Panc1 (cell line): ENCODE data around the gene LIPC. TPM values are rescaled to one million over a fixed set of nuclear protein-coding genes. Genes with fewer than 3 reads are reported as not detected.

Experiments used
- ATAC-seq: fragments of 200-7000 bp; cut with Tn5 transposase; 2 replicates; pipeline ENCODE4 v1.9.1; 2020; ENCODE audit warnings: mild to moderate bottlenecking, moderate library complexity
- BruUV-seq: library from RNA; stranded (reverse); fragments of 400-500 nt; replicated peaks from 2 replicates; lab custom pipeline; 2021; lab: Mats Ljungman, UMichigan
- CTCF ChIA-PET: fragments of 300-600 bp; sonication (Branson Sonifier 250); formaldehyde crosslinking; loops from one replicate; lab custom pipeline; 2022; ENCODE audit warnings: antibody characterized with exemption; lab: Charles Lee
- POLR2A ChIA-PET: fragments of 300-600 bp; sonication (Branson Sonifier 250); formaldehyde crosslinking; loops from one replicate; lab custom pipeline; 2022; ENCODE audit warnings: antibody characterized with exemption; lab: Charles Lee
- DNase-seq: peaks from one replicate; pipeline ENCODE4 v3.0.0-alpha.2; 2010; ENCODE audit warnings: low read depth, low spot score
- H3K27ac ChIP-seq: 2 replicates; pipeline ENCODE4 v1.5.1; 2011; ENCODE audit warnings: mild to moderate bottlenecking, low read length, inconsistent platforms
- H3K27me3 ChIP-seq: fragments of 200-500 bp; sonication (Bioruptor generic); 2 replicates; pipeline ENCODE4 v1.6.0; 2014; ENCODE audit warnings: low read length, inconsistent platforms; ENCODE audit not compliant: control insufficient read depth, insufficient read depth
- H3K36me3 ChIP-seq: fragments of 200-500 bp; sonication (Bioruptor generic); 2 replicates; pipeline ENCODE4 v1.5.1; 2014; ENCODE audit warnings: inconsistent platforms, mild to moderate bottlenecking, low read length, moderate library complexity; ENCODE audit not compliant: control insufficient read depth, insufficient read depth
- H3K4me1 ChIP-seq: 2 replicates; pipeline ENCODE4 v1.5.1; 2011; ENCODE audit warnings: inconsistent platforms, mild to moderate bottlenecking, low read length, moderate library complexity; ENCODE audit not compliant: control insufficient read depth, insufficient read depth
- H3K4me3 ChIP-seq, 2 experiments: 2 replicates each; pipeline ENCODE4 v1.5.1; 2011 to 2012; ENCODE audit warnings: low read depth in 2 of 2, low read length in 2 of 2, mild to moderate bottlenecking in 2 of 2, inconsistent platforms in 1 of 2, moderate library complexity in 1 of 2
- H3K9me3 ChIP-seq: fragments of 200-500 bp; sonication (Bioruptor generic); 2 replicates; pipeline ENCODE4 v1.5.1; 2014; ENCODE audit warnings: low read depth, mild to moderate bottlenecking, inconsistent platforms, low read length, moderate library complexity; ENCODE audit not compliant: control insufficient read depth, insufficient read depth
- POLR2AphosphoS5 ChIP-seq: IDR thresholded peaks from 2 replicates; pipeline ENCODE4 v1.6.1; 2012; ENCODE audit warnings: mild to moderate bottlenecking, low read depth, low read length, moderate library complexity
- SIN3A ChIP-seq: IDR thresholded peaks from 2 replicates; pipeline ENCODE4 v1.6.1; 2012; ENCODE audit warnings: low read depth, mild to moderate bottlenecking, low read length, moderate library complexity, borderline replicate concordance; ENCODE audit not compliant: insufficient read depth
- TCF7L2 ChIP-seq: IDR thresholded peaks from 2 replicates; pipeline ENCODE4 v1.6.1; 2011; ENCODE audit warnings: mild to moderate bottlenecking, low read depth, low read length, inconsistent platforms
- in situ Hi-C: cut with HindIII; loops from 2 replicates; pipeline ENCODE4 v1.10.0; 2016; ENCODE audit warnings: low sequenced_read_pairs, low pct_unique_long_range_greater_than_20kb
- intact Hi-C: fragments of 100-400 bp; cut with micrococcal nuclease; formaldehyde crosslinking; loops from one replicate; pipeline ENCODE4 v1.10.0; 2022; ENCODE audit not compliant: unreplicated experiment
- total RNA-seq: library from RNA; stranded (reverse); gene quantifications from one replicate; pipeline ENCODE4 v1.2.1, GENCODE V29; 2021; ENCODE audit not compliant: unreplicated experiment
- TF ChIP-seq, protein P1 (sequence below): fragments of 450-650 bp; IDR thresholded peaks from 2 replicates; pipeline ENCODE4 v1.5.1; 2017; ENCODE audit warnings: mild to moderate bottlenecking
- TF ChIP-seq, protein P2 (sequence below), 2 experiments: IDR thresholded peaks; 2 replicates each; pipeline ENCODE4 v1.6.1; 2011 to 2012; ENCODE audit warnings: low read depth in 2 of 2, control low read depth in 1 of 2, low read length in 1 of 2, mild to moderate bottlenecking in 1 of 2, moderate library complexity in 1 of 2; ENCODE audit not compliant: insufficient read depth in 1 of 2

Gene LIPC
- total RNA-seq, 1 experiment from 2014 or later = not detected

DNA sequence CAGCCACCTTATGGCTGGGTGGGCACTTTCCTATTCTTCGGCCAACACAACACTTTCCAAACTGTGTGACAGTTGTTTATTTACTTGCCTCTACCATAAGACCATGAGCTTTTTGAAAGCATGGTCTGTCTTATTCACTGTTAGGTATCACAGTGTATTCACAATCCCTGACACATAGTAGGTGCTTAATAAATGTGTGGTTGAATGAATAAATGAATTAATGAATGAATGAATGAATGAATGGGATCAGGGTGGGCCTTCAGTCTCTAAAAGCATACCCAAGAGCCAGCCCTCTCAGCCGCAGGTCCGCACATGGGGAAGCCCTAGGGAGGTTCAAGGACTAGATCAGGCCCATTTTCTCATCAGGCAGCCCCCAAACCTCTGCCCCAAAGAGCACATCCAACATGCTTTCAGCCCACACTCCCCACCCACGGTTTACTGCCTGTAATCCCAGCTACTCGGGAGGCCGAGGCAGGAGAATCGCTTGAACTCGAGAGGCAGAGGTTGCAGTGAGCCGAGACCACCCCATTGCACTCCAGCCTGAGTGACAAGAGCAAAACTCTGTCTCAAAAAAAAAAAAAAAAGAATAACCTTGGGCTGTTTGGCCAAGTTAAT is 95.9 kb downstream of the LIPC start:
- DNase-seq (no peak), ATAC-seq (no peak)
- no peaks in the 10 kb centered on the region for H3K36me3 ChIP-seq
- TF ChIP-seq, protein P1, sequence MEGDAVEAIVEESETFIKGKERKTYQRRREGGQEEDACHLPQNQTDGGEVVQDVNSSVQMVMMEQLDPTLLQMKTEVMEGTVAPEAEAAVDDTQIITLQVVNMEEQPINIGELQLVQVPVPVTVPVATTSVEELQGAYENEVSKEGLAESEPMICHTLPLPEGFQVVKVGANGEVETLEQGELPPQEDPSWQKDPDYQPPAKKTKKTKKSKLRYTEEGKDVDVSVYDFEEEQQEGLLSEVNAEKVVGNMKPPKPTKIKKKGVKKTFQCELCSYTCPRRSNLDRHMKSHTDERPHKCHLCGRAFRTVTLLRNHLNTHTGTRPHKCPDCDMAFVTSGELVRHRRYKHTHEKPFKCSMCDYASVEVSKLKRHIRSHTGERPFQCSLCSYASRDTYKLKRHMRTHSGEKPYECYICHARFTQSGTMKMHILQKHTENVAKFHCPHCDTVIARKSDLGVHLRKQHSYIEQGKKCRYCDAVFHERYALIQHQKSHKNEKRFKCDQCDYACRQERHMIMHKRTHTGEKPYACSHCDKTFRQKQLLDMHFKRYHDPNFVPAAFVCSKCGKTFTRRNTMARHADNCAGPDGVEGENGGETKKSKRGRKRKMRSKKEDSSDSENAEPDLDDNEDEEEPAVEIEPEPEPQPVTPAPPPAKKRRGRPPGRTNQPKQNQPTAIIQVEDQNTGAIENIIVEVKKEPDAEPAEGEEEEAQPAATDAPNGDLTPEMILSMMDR = no peak
- TF ChIP-seq POLR2AphosphoS5 (no peak), TCF7L2 (no peak), SIN3A (no peak)
- TF ChIP-seq, protein P2, sequence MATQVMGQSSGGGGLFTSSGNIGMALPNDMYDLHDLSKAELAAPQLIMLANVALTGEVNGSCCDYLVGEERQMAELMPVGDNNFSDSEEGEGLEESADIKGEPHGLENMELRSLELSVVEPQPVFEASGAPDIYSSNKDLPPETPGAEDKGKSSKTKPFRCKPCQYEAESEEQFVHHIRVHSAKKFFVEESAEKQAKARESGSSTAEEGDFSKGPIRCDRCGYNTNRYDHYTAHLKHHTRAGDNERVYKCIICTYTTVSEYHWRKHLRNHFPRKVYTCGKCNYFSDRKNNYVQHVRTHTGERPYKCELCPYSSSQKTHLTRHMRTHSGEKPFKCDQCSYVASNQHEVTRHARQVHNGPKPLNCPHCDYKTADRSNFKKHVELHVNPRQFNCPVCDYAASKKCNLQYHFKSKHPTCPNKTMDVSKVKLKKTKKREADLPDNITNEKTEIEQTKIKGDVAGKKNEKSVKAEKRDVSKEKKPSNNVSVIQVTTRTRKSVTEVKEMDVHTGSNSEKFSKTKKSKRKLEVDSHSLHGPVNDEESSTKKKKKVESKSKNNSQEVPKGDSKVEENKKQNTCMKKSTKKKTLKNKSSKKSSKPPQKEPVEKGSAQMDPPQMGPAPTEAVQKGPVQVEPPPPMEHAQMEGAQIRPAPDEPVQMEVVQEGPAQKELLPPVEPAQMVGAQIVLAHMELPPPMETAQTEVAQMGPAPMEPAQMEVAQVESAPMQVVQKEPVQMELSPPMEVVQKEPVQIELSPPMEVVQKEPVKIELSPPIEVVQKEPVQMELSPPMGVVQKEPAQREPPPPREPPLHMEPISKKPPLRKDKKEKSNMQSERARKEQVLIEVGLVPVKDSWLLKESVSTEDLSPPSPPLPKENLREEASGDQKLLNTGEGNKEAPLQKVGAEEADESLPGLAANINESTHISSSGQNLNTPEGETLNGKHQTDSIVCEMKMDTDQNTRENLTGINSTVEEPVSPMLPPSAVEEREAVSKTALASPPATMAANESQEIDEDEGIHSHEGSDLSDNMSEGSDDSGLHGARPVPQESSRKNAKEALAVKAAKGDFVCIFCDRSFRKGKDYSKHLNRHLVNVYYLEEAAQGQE (IDR thresholded peaks at IDR 0.05; ENCODE audit: insufficient read depth in 1 of 2, low read depth in 2 of 2, low read length in 1 of 2) = no peak
- CTCF ChIA-PET = no interaction called here
- intact Hi-C loops (no loop called here), in situ Hi-C loops (no loop called here)
- H3K9me3 ChIP-seq = no peaks in the 10 kb centered on the region
- H3K27ac ChIP-seq = no peak overlapping the region
- no peaks in the 10 kb centered on the region for H3K4me1 ChIP-seq
- POLR2A ChIA-PET = no interaction called here
- H3K4me3 ChIP-seq = no peak overlapping the region
- BruUV-seq = no TSS peak
- H3K27me3 ChIP-seq = no peaks in the 10 kb centered on the region; the same call in 1 of the 2 replicates

DNA sequence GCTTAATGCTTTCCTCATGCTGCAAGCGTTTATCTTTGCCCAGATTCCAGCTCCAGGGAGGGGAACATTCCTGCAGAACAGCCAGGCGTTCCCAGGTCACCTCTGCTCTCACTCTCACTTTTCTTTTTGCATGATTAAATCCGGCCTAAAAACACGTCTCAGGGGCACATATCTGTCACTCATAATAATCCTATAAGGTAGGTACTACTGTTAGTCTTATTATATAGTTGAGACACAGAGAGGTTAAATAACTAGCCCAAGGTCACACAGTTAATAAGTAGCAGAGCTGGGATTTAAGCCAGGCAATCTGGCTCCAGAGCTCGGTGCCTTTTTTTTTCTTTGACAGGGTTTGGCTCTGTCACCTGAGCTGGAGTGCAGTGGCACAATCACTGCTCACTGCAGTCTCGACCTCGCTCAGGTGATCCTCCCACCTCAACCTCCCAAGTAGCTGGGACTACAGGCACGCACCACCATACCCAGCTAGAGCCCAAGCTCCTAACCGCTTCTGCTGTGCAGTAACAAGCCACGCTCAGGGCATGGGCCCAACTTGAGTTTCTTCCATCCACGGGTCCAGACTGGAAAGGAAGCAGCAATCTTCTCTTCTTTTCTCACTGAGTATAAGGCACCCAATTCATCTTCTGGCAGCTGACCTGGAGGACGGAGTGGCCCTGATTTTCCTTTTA is 96.5 kb downstream of the LIPC start:
- DNase-seq = no peak
- Histone ChIP-seq H3K4me3 (no peak overlapping the region), H3K9me3 (no peaks in the 10 kb centered on the region), H3K36me3 (no peaks in the 10 kb centered on the region), H3K4me1 (no peaks in the 10 kb centered on the region), H3K27me3 (no peaks in the 10 kb centered on the region; the same call in 1 of the 2 replicates), H3K27ac (no peak overlapping the region)
- POLR2A ChIA-PET = no interaction called here
- in situ Hi-C loops = no loop called here
- CTCF ChIA-PET = no interaction called here
- ATAC-seq = no peak
- TF ChIP-seq, protein P1 = no peak
- TF ChIP-seq SIN3A = no peak
- BruUV-seq = no TSS peak
- intact Hi-C loops = no loop called here
